Testis (tissue), 2 donors: Measurements from ENCODE around the gene PIGW.
"Not testable (repeated sequence)": the region's sequence is repeated elsewhere in the genome, so short reads cannot be mapped to it uniquely, and the experiment has no call there.

ENCODE experiments used
- CTCF ChIP-seq, 3 experiments: fragments of 450-650 bp in 2 of 3; fragments of 200-600 bp in 1 of 3; sonication (generic) in 1 of 3; IDR thresholded peaks; one replicate each; pipeline ENCODE4 v1.5.1; 2016 to 2019; ENCODE audit warnings: antibody characterized with exemption in 3 of 3, mild to moderate bottlenecking in 2 of 3, moderate library complexity in 1 of 3
- POLR2A ChIP-seq: fragments of 450-650 bp; IDR thresholded peaks from one replicate; pipeline ENCODE4 v1.6.1; 2017; ENCODE audit warnings: antibody characterized with exemption, mild to moderate bottlenecking, moderate library complexity

GRCh38 chr17:36508439-36508838 lies 26.3 kb upstream of the PIGW start:
- TF ChIP-seq CTCF (IDR thresholded peaks at IDR 0.05); POLR2A: not testable (repeated sequence)
